ENCODE results near the gene ELP6.

Gene ELP6

GRCh38 chr3:47495886-47496285 lies 17.6 kb downstream of the ELP6 start (continued):
- TF ChIP-seq POU6F1 (CRISPR knock-in tag; IDR thresholded peaks at IDR 0.05; ENCODE audit: borderline replicate concordance, low read depth), result no peak

GRCh38 chr3:47495111-47495510 lies 18.4 kb downstream of the ELP6 start:
- no peak; the same call in 2 of the 3 replicates for ATAC-seq
- TF ChIP-seq ISL1 (CRISPR knock-in tag; IDR thresholded peaks at IDR 0.05) (no peak), RARB (CRISPR knock-in tag; IDR thresholded peaks at IDR 0.05) (no peak), TCF4 (CRISPR knock-in tag; IDR thresholded peaks at IDR 0.05; ENCODE audit: borderline replicate concordance) (no peak), ZNF565 (CRISPR knock-in tag; conservative IDR thresholded peaks at IDR 0.05; ENCODE audit: low read depth) (no peak), TOX (CRISPR knock-in tag; IDR thresholded peaks at IDR 0.05; ENCODE audit: borderline replicate concordance) (no peak), ARNTL (CRISPR knock-in tag; IDR thresholded peaks at IDR 0.05; ENCODE audit: borderline replicate concordance, low read depth) (no peak), ZC3H10 (CRISPR knock-in tag; IDR thresholded peaks at IDR 0.05) (no peak), OSR1 (CRISPR knock-in tag; IDR thresholded peaks at IDR 0.05) (no peak), ZFP30 (CRISPR knock-in tag; IDR thresholded peaks at IDR 0.05) (no peak), SNAI2 (CRISPR knock-in tag; IDR thresholded peaks at IDR 0.05) (no peak), CSDC2 (CRISPR knock-in tag; IDR thresholded peaks at IDR 0.05) (no peak), GLIS3 (CRISPR knock-in tag; IDR thresholded peaks at IDR 0.05) (no peak), TSHZ2 (CRISPR knock-in tag; IDR thresholded peaks at IDR 0.05) (no peak)

- TF ChIP-seq RARB (CRISPR knock-in tag; IDR thresholded peaks at IDR 0.05) (no peak), OSR1 (CRISPR knock-in tag; IDR thresholded peaks at IDR 0.05) (no peak), ZNF565 (CRISPR knock-in tag; conservative IDR thresholded peaks at IDR 0.05; ENCODE audit: low read depth) (no peak), ZNF70 (CRISPR knock-in tag; IDR thresholded peaks at IDR 0.05) (no peak)
- no peak for ATAC-seq
Observed at GRCh38 chr3:47491777-47492176, 21.7 kb downstream of the ELP6 start.

- no peak for ATAC-seq
- no peak for TF ChIP-seq BACH2 (CRISPR knock-in tag; IDR thresholded peaks at IDR 0.05; ENCODE audit: borderline replicate concordance)
- no peak for TF ChIP-seq CSRNP3 (CRISPR knock-in tag; IDR thresholded peaks at IDR 0.05)
- TF ChIP-seq PATZ1 (CRISPR knock-in tag; IDR thresholded peaks at IDR 0.05; ENCODE audit: borderline replicate concordance), result no peak
- no peak for TF ChIP-seq ZNF70 (CRISPR knock-in tag; IDR thresholded peaks at IDR 0.05)
- TF ChIP-seq CSDC2 (CRISPR knock-in tag; IDR thresholded peaks at IDR 0.05), result no peak
- TF ChIP-seq PPARA (CRISPR knock-in tag; IDR thresholded peaks at IDR 0.05; ENCODE audit: borderline replicate concordance), result no peak
- no peak for TF ChIP-seq POU6F1 (CRISPR knock-in tag; IDR thresholded peaks at IDR 0.05; ENCODE audit: borderline replicate concordance, low read depth)
- TF ChIP-seq TOX (CRISPR knock-in tag; IDR thresholded peaks at IDR 0.05; ENCODE audit: borderline replicate concordance), result no peak
- TF ChIP-seq ESRRG (CRISPR knock-in tag; IDR thresholded peaks at IDR 0.05), result no peak
- no peak for TF ChIP-seq ARNTL (CRISPR knock-in tag; IDR thresholded peaks at IDR 0.05; ENCODE audit: borderline replicate concordance, low read depth)
- no peak for TF ChIP-seq ISL1 (CRISPR knock-in tag; IDR thresholded peaks at IDR 0.05)
- TF ChIP-seq SNAI2 (CRISPR knock-in tag; IDR thresholded peaks at IDR 0.05), result no peak
- no peak for TF ChIP-seq TSHZ2 (CRISPR knock-in tag; IDR thresholded peaks at IDR 0.05)
- no peak for TF ChIP-seq ZNF565 (CRISPR knock-in tag; conservative IDR thresholded peaks at IDR 0.05; ENCODE audit: low read depth)
- TF ChIP-seq ZFP30 (CRISPR knock-in tag; IDR thresholded peaks at IDR 0.05), result no peak
- no peak for TF ChIP-seq CREB5 (CRISPR knock-in tag; IDR thresholded peaks at IDR 0.05; ENCODE audit: low read depth)
- no peak for TF ChIP-seq ZFP3 (CRISPR knock-in tag; IDR thresholded peaks at IDR 0.05)
Observed at GRCh38 chr3:47491186-47491585, 22.3 kb downstream of the ELP6 start.
